Stimulated activated CD8-positive, alpha-beta memory T cell treated with anti-CD3 and anti-CD28 coated beads, Interleukin-4, amount 100 ng/mL, for 24 hours (primary cell): Measurements from ENCODE around the gene MOV10L1.

Experiments used
- DNase-seq: peaks from one replicate; pipeline ENCODE4 v3.0.0-alpha.2; 2020; ENCODE audit warnings: low read depth

Gene MOV10L1

GRCh38 chr22:50089682-50090411 lies at the start of gene MOV10L1:
TSS of gene MOV10L1 (plus strand) at chr22:50090006. CDS start at chr22:50090089, 83 bp downstream.
- DNase-seq, result no peak

- DNase-seq, result no peak
Observed at GRCh38 chr22:50040717-50041116, 49.1 kb upstream of the MOV10L1 start.

GRCh38 chr22:50041361-50042065 lies 48.3 kb upstream of the MOV10L1 start:
- DNase-seq, result no peak

GRCh38 chr22:50044485-50045118 lies 45.2 kb upstream of the MOV10L1 start:
- no peak for DNase-seq

- DNase-seq, result no peak
Observed at GRCh38 chr22:50045211-50046018, 44.4 kb upstream of the MOV10L1 start.

GRCh38 chr22:50046019-50046415 lies 43.8 kb upstream of the MOV10L1 start:
- no peak for DNase-seq

- no peak for DNase-seq
Observed at GRCh38 chr22:50046481-50047245, 43.1 kb upstream of the MOV10L1 start.

GRCh38 chr22:50047346-50047745 lies 42.5 kb upstream of the MOV10L1 start:
- no peak for DNase-seq

- DNase-seq, result no peak
Observed at GRCh38 chr22:50048061-50048765, 41.6 kb upstream of the MOV10L1 start.

GRCh38 chr22:50048836-50049235 lies 41.0 kb upstream of the MOV10L1 start:
- no peak for DNase-seq

- DNase-seq, result no peak
Observed at GRCh38 chr22:50049299-50050195, 40.3 kb upstream of the MOV10L1 start.

GRCh38 chr22:50051930-50052329 lies 37.9 kb upstream of the MOV10L1 start:
- DNase-seq, result no peak

GRCh38 chr22:50053861-50054260 lies 35.9 kb upstream of the MOV10L1 start:
- DNase-seq, result no peak

- DNase-seq, result no peak
Observed at GRCh38 chr22:50056214-50056972, 33.4 kb upstream of the MOV10L1 start.

GRCh38 chr22:50057278-50058060 lies 32.3 kb upstream of the MOV10L1 start:
- no peak for DNase-seq

GRCh38 chr22:50058061-50058905 lies 31.5 kb upstream of the MOV10L1 start, which contains the start of gene TTLL8:
TSS of gene TTLL8 (minus strand) at chr22:50058298.
- DNase-seq, result no peak
